Transverse colon (tissue), 1 donor: ENCODE data around the gene PERP.

Experiments used
- EP300 ChIP-seq: sonication (generic); formaldehyde crosslinking; IDR thresholded peaks from one replicate; pipeline ENCODE4 v1.6.1; 2017; ENCODE audit warnings: antibody characterized with exemption, low read depth
- POLR2A ChIP-seq: fragments of 450-650 bp; IDR thresholded peaks from one replicate; pipeline ENCODE4 v1.6.1; 2016; ENCODE audit warnings: antibody characterized with exemption, mild to moderate bottlenecking, moderate library complexity

DNA sequence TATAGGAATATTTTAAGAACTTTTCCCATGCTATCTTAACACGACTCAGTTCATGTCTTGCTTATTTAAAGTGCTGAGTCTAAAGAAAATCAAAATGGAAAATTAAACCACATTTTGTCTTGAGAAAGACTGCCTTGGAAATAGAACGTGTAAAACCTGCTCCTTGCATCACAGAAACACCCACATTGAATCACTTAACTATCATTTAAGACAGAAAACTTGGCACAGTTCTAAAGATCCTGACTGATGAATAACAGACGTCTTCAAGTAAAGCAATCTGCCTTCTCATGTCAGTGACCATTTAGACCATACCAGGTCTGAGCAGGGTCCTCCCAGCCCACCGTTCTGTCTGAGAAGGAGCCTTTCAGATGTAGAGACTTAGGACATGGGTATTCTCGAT is 7.4 kb downstream of the PERP start:
- TF ChIP-seq POLR2A, result no peak
- no peak for TF ChIP-seq EP300
